Prostate gland (tissue), 2 donors: ENCODE results near the gene ST6GALNAC4. TPM values are rescaled to one million over a fixed set of nuclear protein-coding genes. Genes with fewer than 3 reads are reported as not detected.

Experiments
- DNase-seq: peaks from one replicate; pipeline ENCODE4 v3.0.0-alpha.2; 2019; ENCODE audit warnings: low spot score
- H3K27ac ChIP-seq, 2 donors: fragments of 200-600 bp; sonication (generic); 2 replicates each; pipeline ENCODE4 v1.5.1; 2017 to 2019
- H3K27me3 ChIP-seq: fragments of 200-600 bp; sonication (generic); replicated peaks from 2 replicates; pipeline ENCODE4 v1.5.1; 2019; ENCODE audit not compliant: insufficient read depth
- H3K36me3 ChIP-seq, 2 donors: fragments of 200-600 bp; sonication (generic); 1 replicate in 1 of 2; 2 replicates in 1 of 2; pipeline versions ENCODE4 v1.5.1 to v1.8.1; 2017 to 2019
- H3K4me1 ChIP-seq: fragments of 200-600 bp; sonication (generic); replicated peaks from 2 replicates; pipeline ENCODE4 v1.5.1; 2019
- H3K4me3 ChIP-seq, 2 donors: fragments of 200-600 bp; sonication (generic); 2 replicates each; pipeline ENCODE4 v1.5.1; 2017 to 2019
- H3K9me3 ChIP-seq: fragments of 200-600 bp; sonication (generic); 2 replicates; pipeline ENCODE4 v1.5.1; 2017
- CTCF ChIP-seq, 4 experiments: fragments of 200-600 bp in 2 of 4; fragments of 450-650 bp in 2 of 4; sonication (generic) in 2 of 4; IDR thresholded peaks; 1 replicate in 3 of 4; 2 replicates in 1 of 4; pipeline ENCODE4 v1.5.1; 2016 to 2019; ENCODE audit warnings: antibody characterized with exemption in 4 of 4, mild to moderate bottlenecking in 2 of 4, moderate library complexity in 2 of 4
- POLR2A ChIP-seq: fragments of 450-650 bp; IDR thresholded peaks from one replicate; pipeline ENCODE4 v1.6.1; 2016; ENCODE audit warnings: antibody characterized with exemption, mild to moderate bottlenecking
- POLR2AphosphoS5 ChIP-seq: sonication (generic); formaldehyde crosslinking; IDR thresholded peaks from one replicate; pipeline ENCODE4 v1.6.1; 2017; ENCODE audit warnings: antibody characterized with exemption
- WGBS: methylation state at CpG from one replicate; pipeline ENCODE4 v1.1.5; 2018; 5-methylcytosine and 5-hydroxymethylcytosine counted together
- intact Hi-C: fragments of 100-400 bp; cut with DNase I; formaldehyde crosslinking; loops from one replicate; pipeline ENCODE4 v1.14.2; 2022
- total RNA-seq, 2 donors: library from RNA; depleted of rRNA; stranded (reverse); fragments of >200 nt; gene quantifications; one replicate each; pipeline ENCODE4 v1.1.0, GENCODE V29; 2016

Gene ST6GALNAC4
- total RNA-seq, 2 donors from 2014 or later: 21.8 to 47.0 TPM

GRCh38 chr9:127887792-127888191, 29.0 kb downstream of the ST6GALNAC4 start:
- Histone ChIP-seq H3K4me1 (no peaks in the 10 kb centered on the region), H3K36me3 (peaks cover 1 to 7% of the 10 kb centered on the region in 2 donors), H3K4me3 (no peak overlapping the region), H3K9me3 (no peaks in the 10 kb centered on the region), H3K27me3 (no peaks in the 10 kb centered on the region), H3K27ac (no peak overlapping the region)
- 89% methylated on average over 2 of the region's 2 CpGs for WGBS
- intact Hi-C loops: no loop called here
- DNase-seq: no peak
- TF ChIP-seq CTCF (IDR thresholded peaks at IDR 0.05): no peak
- TF ChIP-seq POLR2AphosphoS5: no peak
- TF ChIP-seq POLR2A: no peak

- no peak overlapping the region for H3K4me3 ChIP-seq
- no peak overlapping the region for H3K27ac ChIP-seq
- H3K36me3 ChIP-seq: peaks cover 0 to 5% of the 10 kb centered on the region in 2 donors
- no peak for TF ChIP-seq POLR2AphosphoS5
- no peak for TF ChIP-seq POLR2A
- TF ChIP-seq CTCF (IDR thresholded peaks at IDR 0.05): no peak
- intact Hi-C loops: no loop called here
- no peaks in the 10 kb centered on the region for H3K27me3 ChIP-seq
- no peaks in the 10 kb centered on the region for H3K9me3 ChIP-seq
- no peaks in the 10 kb centered on the region for H3K4me1 ChIP-seq
- WGBS: 95% methylated on average over 18 of the region's 18 CpGs
- DNase-seq: no peak
Observed at GRCh38 chr9:127886401-127886972, 30.4 kb downstream of the ST6GALNAC4 start.

GRCh38 chr9:127885508-127886281, 31.1 kb downstream of the ST6GALNAC4 start:
- TF ChIP-seq POLR2AphosphoS5 (no peak), POLR2A (no peak), CTCF (IDR thresholded peaks at IDR 0.05) (no peak)
- Histone ChIP-seq H3K27ac (no peak overlapping the region), H3K36me3 (peaks cover 0 to 5% of the 10 kb centered on the region in 2 donors), H3K4me1 (no peaks in the 10 kb centered on the region), H3K4me3 (no peak overlapping the region), H3K27me3 (no peaks in the 10 kb centered on the region), H3K9me3 (no peaks in the 10 kb centered on the region)
- intact Hi-C loops: no loop called here
- no peak for DNase-seq
- WGBS: 79% methylated on average over 13 of the region's 13 CpGs

- Histone ChIP-seq H3K9me3 (no peaks in the 10 kb centered on the region), H3K4me3 (no peak overlapping the region), H3K27me3 (no peaks in the 10 kb centered on the region), H3K36me3 (peaks cover 0 to 5% of the 10 kb centered on the region in 2 donors), H3K4me1 (no peaks in the 10 kb centered on the region), H3K27ac (no peak overlapping the region)
- 80% methylated on average over 14 of the region's 15 CpGs for WGBS
- DNase-seq: no peak
- intact Hi-C loops: no loop called here
- TF ChIP-seq POLR2AphosphoS5 (no peak), CTCF (IDR thresholded peaks at IDR 0.05) (no peak), POLR2A (no peak)
Observed at GRCh38 chr9:127884976-127885490, 31.8 kb downstream of the ST6GALNAC4 start.
